Gastroesophageal sphincter (tissue), 3 donors: Measurements from ENCODE around the gene TNKS1BP1.

Experiments used
- CTCF ChIP-seq, 4 experiments: fragments of 200-600 bp in 2 of 4; fragments of 450-650 bp in 2 of 4; sonication (generic) in 1 of 4; IDR thresholded peaks; one replicate each; pipeline ENCODE4 v1.5.1; 2017 to 2019; ENCODE audit warnings: antibody characterized with exemption in 4 of 4, mild to moderate bottlenecking in 2 of 4, moderate library complexity in 2 of 4
- EP300 ChIP-seq: sonication (generic); formaldehyde crosslinking; IDR thresholded peaks from one replicate; pipeline ENCODE4 v1.6.1; 2017; ENCODE audit warnings: antibody characterized with exemption, mild to moderate bottlenecking
- POLR2A ChIP-seq, 2 donors: fragments of 450-650 bp; IDR thresholded peaks; one replicate each; pipeline ENCODE4 v1.6.1; 2017; ENCODE audit warnings: antibody characterized with exemption in 2 of 2, mild to moderate bottlenecking in 2 of 2, moderate library complexity in 1 of 2
- POLR2AphosphoS5 ChIP-seq: sonication (generic); formaldehyde crosslinking; IDR thresholded peaks from one replicate; pipeline ENCODE4 v1.6.1; 2017; ENCODE audit warnings: antibody characterized with exemption

- TF ChIP-seq EP300 (no peak), CTCF (IDR thresholded peaks at IDR 0.05) (no peak), POLR2AphosphoS5 (no peak), POLR2A (IDR thresholded peaks at IDR 0.05) (no peak)
Measured at GRCh38 chr11:57368106-57368844, 43.5 kb upstream of the TNKS1BP1 start.
